SKM-1 treated with dmso at 0.1 percent for 144 hours (cell line): Measurements from ENCODE around the gene LUC7L2.
"Not testable (repeated sequence)": the region's sequence is repeated elsewhere in the genome, so short reads cannot be mapped to it uniquely, and the experiment has no call there.

Source experiments
- DNase-seq: peaks from one replicate; lab custom pipeline; 2025; ENCODE audit not compliant: unreplicated experiment; lab: John Stamatoyannopoulos, UW

Gene LUC7L2

DNA sequence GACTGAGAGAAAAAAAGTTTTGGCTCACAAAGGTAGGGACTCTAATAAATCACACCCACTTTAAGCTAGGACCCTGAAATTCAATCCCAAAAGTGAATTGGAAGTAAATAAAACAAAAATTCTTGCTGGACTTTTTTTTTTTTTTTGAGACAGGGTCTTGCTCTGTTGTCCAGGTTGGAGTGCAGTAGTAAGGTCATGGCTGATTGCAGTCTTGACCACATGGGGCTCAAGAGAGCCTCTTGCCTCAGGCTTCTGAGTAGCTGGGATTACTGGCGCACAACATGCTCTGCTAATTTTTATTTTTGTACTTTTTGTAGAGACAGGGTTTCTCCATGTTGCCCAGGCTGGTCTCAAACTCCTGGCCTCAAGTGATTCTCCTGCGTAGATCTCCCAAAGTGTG is 5.0 kb upstream of the LUC7L2 start:
- DNase-seq = no peak

DNA sequence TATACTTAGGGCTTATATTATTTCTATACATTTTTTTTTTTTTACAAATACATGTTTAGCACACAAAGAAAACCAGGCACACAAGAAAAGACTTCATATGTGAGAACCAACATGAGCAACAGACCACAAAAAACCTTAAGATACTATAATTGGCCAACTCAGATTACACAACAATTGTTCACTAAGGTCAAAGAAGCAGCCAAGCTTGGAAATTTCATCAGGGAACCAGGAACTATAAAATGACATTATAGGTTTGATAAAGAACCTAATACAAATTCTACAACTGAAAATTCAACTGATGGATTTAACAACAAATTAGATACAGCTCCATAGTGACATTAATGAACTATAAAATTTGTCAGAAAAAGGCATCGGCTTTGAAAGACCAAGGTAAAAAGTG is 4.4 kb upstream of the LUC7L2 start:
- DNase-seq = peak; percentile 68

DNA sequence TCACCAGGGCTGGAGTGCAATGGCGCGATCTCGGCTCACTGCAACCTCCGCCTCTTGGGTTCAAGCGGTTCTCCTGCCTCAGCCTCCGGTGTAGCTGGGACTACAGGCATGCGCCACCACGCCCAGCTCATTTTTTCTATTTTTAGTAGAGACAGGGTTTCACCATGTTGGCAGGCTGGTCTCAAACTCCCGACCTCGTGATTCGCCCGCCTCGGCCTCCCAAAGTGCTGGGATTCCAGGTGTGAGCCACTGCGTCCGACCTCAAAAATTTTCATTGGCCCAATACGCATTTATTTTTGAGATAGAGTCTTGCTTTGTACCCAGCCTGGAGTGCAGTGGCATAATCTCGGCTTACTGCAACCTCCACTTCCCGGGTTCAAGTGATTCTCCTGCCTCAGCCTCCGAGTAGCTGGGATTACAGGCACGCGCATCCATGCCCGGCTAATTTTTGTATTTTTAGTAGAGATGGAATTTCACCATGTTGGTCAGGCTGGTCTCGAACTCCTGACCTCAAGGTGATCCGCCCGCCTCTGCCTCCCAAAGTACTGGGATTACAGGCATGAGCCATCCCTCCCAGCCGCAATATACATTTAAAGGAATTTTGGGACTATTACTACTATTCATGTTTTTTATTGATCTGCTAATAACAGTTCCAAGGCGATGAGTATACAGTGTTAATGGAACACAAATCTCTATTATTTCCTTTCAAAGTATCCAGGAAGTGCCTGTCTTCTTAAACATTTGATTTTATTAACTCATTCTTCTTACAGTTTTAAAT is 1.8 kb upstream of the LUC7L2 start:
- not testable (repeated sequence) for DNase-seq

DNA sequence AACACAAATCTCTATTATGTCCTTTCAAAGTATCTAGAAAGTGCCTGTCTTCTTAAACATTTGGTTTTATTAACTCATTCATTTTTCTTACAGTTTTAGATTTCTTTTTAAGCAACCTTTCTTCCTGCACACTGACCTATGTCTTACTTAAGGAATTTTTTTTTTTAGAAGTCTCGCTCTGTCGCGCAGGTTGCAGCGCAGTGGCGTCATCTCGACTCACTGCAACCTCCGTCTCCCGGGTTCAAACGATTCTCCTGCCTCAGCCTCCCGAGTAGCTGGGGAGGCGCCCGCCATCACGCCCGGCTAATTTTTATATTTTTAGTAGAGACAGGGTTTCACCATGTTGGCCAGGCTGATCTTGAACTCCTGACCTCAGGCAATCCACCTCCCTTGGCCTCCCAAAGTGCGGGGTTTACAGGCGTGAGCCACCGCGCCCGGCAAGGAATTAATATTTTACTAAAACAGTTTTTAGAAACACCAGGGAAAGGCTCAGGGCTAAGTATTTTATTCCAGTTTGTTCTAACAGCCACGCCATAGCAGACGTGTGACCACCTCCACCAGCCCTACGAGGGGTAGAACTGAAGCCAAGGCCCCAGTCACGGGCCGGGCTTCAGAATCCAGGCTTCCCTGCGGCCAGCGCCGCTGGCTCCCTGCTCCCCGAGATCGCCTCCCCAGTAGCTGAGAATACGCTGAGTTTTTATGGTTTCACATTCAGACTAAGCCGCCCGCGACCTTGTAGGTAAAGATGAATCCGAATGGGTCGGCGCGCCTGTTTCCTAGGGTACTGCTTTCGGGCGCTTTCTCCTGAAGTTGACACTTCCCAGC is 941 bp upstream of the LUC7L2 start:
- DNase-seq = no peak

DNA sequence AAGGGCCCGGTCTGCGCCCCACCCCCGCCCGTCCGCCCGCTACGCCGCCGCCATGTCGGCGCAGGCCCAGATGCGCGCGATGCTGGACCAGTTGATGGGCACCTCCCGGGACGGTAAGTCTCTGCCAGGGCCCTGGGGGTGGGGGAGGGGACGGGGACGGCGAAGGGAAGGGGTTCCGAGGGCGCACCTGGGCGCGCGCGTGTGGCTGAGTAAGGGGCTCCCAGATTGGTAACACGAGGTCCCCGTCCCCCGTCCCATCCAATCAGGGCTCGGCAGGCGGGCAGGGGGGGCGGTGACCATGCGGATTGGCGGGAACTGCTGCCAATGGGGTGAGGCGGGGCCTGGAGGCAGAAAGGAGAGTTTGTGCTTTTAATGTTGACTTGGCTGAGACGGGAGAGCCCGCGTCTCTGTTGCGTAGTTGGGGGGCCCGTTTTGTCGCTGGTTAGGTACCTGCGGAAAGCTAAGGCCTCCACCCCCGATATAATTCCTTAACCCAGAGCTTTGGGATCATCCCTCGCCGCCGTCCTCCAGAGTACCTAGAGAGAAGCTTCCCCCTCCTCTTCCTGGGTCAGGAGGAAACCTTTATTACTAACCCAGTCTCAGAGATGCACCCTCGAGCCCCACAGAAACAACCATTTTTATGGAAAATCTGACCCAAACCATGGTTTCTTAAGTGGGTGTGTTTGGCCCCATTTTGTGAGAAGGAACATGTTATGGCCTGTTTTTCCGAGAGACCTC is 685 bp downstream of the LUC7L2 start:
- peak; percentile 88 for DNase-seq

DNA sequence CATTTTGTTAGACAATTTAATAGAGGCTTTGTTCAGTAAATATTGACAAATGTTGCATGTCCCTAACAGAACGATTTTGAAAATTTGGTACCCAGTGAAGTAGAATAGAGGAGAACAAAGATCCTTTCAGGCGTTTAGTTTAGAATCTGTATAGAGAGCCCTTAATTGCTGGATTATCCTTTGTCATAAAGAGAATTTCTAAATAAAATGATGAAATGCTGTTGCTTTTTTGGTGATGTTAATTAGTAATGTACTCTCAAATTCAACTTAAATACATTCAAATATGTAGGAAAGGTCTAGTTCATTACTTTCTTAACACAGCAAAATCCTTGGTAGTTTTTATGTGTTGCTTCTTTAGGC is 1.2 kb downstream of the LUC7L2 start:
- no peak for DNase-seq

DNA sequence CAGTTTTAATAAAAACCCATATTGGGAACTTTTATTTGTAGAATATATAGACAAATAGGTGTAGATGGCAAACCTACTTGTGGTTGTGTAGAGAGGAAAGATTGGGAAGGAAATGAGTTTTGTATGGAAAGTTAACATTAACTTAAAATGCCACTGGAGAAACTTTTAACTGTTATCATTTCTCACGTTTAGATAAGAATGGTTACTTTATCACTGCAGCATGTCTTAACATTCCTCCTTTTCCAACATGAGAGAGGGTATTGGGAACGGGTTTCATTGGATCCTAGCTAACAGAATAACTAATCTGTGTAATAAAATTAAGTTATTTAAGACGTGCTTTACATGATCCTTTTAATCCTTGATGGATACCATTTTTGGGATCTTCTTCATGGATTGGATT is 1.8 kb downstream of the LUC7L2 start:
- no peak for DNase-seq

DNA sequence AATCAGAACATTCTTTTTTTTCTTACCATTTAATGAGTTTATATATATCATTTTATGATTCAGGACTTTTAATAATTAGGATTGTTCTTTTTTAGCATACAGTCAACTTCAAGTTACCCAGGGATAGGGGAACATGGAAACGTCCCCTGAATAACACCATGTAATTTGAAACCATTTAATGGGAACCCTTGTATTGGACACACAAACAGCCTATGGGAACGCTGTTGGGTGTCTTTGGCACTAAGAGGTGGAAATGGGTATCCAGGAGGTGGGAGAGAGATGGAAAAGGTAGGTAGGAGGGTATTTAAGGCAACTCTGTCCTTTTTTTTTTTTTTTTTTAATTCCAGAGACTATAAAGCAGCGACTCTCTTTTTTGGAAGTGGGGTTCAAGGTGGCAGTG is 2.6 kb downstream of the LUC7L2 start:
- DNase-seq = no peak

DNA sequence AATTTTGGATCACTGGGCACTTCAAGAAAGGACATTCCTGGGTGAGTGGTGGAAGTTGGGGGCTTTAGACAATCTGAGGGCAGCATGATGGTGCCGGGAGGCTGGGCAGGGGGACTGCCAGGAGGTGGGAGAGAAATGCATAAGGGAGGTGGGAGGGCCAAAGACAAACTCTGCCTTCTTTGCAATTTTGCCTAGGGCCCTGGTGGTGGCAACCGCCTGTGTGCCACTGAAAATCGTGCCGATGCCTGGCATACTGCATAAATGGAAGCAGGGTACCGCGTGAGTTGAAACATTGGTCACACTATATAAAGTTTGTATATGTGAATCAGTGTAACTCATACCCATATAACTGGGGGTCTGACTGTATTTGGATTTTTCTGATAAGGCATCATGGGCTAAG is 3.3 kb downstream of the LUC7L2 start:
- DNase-seq = no peak

DNA sequence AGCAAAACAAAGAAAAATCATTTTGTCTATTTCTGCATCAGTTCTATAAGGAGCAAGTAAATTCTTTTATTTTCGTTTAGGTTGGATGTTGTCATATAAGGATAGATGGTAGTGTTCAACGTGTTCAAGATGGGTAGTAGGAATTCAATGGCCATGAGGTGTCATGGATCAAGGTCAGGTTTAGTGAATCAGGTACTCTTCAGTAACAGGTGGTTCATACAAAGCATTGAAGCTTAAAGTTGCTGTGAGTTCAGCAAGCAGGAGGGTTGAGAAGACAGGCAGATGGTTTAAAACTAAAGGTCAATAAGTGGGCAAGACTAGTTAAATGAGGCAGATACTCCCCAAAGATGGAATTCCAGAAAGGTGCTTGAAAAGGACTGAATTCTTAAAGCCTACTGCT is 5.6 kb downstream of the LUC7L2 start:
- DNase-seq = no peak

DNA sequence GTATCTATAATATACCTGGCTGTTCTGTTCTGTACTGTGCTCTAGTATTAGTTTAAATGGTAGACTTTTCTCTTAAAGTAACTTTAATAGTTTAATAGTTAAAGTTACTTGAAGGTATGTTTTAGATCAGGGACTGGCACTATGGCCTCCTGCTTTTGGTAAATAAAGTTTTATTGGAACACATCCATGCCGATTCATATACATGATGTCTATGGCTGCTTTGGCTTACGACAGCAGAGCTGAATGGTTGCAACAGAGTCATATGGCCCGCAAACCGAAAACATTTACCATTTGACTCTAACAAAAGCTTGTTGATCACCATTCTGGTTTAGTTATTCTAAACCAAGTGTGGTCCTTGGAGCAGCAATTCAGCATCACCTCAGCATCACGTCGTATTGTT is 6.7 kb downstream of the LUC7L2 start:
- no peak for DNase-seq

DNA sequence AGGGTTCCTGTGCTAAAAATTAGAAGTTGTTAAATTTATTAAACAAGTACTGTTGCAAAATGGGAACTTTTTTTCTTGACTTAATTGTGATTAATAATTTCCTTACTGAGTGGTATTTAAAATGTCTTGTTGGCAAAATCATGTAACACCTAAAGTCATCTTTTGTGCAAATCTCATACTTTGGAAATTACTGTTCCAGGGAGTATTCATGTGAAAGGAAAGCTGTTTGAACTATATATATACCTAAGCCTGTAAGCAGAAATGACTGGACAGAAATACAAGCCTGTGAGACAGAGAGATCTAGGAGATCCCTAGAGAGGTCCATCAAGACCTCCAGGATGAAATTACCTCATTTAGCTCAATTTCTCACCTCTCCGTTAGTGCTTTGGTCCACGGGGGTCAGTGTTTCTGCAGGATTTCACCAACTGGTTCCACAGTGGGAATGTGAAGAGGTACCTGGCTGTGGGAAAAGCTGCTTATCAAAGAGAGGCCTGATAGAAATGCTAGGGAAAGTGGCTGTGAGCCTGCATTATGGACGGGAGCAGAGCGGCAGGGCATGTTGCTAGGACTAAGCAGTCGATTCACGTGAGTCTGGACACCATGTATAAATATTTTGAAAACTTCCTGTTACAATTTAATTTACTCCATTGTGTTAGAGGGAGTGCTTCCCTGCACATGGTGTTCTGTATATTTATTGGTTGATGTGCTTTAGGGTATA is 7.9 kb downstream of the LUC7L2 start:
- no peak for DNase-seq

DNA sequence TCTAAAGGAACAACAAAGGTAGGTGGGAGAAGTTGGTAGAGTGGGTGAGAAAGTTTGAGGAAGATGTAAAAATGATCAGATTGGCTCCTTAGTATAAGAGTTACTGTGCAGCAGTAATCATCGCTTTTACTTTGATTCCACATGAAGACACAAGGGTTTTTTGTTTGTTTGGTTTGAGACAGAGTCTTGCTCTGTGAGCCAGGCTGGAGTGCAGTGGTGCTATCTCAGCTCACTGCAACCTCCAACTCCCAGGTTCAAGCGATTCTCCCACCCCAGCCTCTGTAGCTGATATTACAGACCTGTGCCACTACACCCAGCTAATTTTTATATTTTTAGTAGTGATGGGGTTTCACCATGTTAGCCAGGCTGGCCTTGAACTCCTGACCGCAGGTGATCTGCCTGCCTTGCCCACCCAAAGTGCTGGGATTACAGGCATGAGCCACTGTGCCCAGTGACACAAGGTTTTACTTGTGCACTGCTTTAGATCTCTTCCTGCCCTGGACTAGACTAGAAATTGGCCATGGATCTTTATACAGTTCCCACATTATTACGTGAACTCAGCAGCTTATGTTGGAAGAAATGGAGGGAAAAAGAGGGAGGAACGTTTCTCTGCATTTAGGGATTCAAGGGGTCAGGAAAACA is 10.7 kb downstream of the LUC7L2 start:
- DNase-seq = no peak

DNA sequence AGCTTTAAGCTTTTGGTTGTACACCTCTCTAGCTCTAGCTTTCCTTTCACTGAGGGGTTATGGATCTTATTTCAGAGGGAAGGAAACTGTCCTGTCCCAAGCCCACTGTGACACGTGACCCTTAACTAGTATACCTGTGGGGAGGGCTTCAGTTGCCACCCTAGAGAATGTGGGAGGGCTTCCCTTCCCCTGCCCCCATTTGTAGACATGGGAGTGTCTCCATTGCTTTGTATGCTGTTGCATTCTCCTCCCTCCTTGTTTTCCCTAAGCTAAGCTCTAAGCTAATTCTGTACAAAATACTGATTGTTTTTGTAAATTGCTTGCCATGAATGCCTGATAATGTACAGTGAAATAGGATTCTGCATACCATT is 11.2 kb downstream of the LUC7L2 start:
- no peak for DNase-seq

DNA sequence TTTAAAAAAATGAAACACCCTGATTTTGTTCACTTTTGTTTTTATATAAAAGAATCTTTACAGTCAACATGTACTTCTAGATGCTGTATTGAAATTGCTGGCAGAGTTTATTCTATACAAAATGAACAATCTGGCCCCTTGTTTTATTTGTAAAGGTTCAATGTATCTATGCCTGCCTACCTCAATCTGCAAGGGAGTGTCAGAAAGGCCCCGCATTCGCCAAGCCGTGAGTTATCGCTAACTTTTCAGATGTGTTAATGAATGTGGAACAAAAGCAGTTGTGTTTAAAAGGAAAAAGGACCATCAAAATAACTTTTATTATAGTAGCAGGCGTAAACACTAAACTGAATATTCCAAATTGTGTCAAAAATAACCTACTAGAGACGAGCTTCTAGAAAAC is 14.6 kb downstream of the LUC7L2 start:
- no peak for DNase-seq

DNA sequence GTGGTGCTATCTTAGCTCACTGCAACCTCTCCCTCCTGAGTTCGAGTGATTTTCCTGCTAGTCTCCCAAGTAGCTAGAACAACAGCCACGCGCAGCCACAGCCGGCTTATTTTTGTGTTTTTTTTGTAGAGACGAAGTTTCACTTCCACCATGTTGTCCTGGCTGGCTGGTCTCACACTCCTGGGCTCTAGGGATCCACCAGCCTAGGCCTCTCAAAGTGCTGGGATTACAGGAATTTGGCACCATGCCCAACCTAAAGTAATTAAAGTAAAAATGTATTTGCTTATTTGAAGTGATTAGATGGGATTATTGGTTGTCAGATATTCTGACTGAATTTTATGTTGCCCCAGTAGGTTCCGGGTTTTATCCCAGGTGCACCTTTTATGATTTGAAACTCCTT is 22.7 kb downstream of the LUC7L2 start:
- DNase-seq = no peak

DNA sequence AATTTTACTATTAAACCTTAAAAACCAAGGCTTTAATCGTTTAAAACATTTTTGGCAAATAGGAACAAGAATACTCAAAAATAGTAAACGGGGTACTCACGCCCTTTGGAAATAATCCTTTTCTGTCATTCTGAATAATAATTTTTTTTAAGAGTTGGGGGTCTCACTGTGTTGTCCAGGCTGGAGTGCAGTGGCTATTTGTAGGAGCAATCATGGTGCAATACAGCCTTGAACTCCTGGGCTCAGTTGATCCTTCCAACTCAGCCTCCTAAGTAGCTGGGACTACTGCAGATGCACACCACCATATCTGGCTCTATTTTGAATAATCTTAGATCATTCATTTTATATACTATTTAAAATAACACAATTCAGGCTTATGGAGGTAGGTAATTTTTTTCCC is 24.9 kb downstream of the LUC7L2 start:
- DNase-seq = no peak

DNA sequence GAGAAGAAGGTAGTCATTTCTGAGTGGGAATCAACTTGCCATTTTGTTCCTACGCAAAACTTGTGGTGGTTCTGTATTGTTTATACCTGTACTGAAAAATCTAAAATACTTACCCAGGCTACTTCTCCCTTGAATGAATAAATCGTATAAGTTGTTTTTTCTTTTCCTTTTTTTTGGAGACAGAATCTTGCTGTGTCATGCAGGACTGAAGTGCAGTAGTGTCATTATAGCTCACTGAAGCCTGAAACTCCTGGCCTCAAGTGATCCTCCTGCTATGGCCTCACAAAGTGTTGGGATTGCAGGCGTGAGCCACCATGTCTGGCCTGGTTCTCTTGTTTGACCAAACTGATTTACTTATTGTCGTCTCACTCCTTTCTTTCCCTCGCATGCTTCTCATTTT is 27.9 kb downstream of the LUC7L2 start:
- no peak for DNase-seq

DNA sequence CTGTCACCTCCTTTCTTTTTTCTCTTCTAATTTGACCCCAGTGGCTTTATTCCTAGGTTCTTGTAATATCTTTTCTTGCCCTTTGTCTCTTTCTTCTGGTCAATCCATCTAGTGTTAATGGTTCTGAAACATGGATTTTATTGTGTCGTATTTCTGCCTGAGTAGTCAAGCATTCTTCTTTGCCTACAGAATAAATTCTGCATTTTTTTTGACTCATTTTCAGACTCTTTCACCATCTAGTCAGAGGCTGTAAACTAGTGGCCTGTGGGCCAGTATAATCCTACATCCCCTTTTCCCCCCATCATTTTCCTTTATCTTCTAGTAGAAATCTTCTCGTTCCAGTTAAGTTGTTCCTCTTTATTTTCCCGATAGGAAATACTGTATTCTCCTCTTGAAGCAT is 29.4 kb downstream of the LUC7L2 start:
- no peak for DNase-seq

DNA sequence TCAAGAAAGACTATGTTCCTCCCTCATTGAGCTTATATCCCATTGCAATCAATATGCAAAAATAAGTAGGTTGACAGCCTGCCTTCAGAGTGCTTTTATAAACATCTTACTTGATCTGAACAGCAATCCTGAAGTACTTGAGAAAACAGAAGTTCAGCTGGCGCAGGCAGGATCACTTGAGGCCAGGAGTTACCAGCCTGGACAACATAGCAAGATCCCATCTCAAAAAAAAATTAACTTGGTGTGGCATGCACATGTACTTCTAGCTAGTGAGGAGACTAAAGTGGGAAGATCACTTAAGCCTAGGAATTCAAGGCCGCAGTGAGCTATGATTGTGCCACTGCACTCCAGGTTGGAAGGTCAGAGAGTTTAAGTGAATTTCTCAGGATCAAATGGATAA is 30.1 kb downstream of the LUC7L2 start:
- DNase-seq = no peak
